DLD1 (cell line): ENCODE results near the gene WASHC3.

Source experiments
- in situ Hi-C: cut with HindIII; loops from 2 replicates; pipeline ENCODE4 v1.10.0; 2017; ENCODE audit warnings: low sequenced_read_pairs

The WASHC3 gene

GRCh38 chr12:101982307-101982706 lies 79.5 kb downstream of the WASHC3 start:
- in situ Hi-C loops: no loop called here

DNA sequence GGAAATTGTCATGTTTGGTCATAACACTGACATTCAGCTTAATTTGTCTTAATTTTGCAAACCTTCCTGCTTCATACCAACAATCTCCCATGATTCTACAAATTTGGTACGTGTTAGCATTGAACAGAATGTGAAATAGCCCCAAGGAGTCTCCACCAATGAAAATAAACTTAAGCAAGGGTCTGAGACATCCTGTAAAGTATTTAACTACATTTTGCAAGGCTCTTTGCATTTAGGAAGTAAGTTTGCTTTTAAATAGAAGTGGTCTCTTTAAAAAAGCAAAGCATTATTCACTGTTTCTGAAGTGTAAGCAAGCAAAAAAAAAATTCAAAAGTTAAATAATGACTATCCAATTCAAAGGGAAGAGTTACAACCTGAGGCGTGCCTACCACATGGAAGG lies 79.9 kb downstream of the WASHC3 start:
- in situ Hi-C loops: no loop called here

- in situ Hi-C loops: no loop called here
Observed at GRCh38 chr12:101968770-101969169, 93.0 kb downstream of the WASHC3 start.

GRCh38 chr12:101967506-101967905 lies 94.3 kb downstream of the WASHC3 start:
- in situ Hi-C loops: no loop called here

DNA sequence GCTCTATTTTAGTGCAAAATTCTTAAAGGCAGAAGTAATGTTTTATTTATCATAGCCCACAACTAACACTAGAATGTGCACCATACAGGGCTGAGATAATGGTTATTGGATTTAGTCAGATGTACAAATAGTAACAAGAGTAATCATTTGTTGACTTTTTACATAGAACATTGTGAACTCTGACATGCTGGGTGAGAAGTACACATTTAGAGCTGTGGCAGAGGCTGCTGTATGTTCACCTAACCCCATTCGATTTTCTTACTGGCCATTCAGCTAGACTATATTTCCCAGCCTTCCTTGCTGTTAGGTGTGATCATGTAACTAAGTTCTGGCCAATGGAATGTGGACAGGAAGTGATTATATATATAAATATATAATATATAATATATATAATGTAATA lies 95.3 kb downstream of the WASHC3 start:
- in situ Hi-C loops: no loop called here

DNA sequence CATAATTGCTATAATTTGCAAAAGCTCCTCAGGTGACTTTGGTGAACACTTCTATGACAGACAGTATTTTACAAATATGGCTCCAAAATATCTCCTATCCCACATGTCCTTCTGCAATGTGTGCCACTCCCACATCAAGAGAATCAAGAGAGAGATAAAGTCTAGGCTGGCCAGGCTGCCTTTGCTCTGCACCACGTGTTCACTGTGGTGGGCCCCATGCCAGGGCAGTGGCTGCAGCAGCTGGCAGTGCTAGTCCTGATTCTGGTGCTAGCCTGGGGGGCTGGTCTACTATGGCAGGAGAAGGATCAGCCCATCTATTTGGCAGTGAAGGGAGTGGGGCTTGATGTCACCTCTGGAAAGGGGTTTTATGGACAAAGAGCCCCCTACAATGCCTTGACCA lies 98.1 kb downstream of the WASHC3 start:
- in situ Hi-C loops: no loop called here
